SU-DHL-6 (cell line): ENCODE results near the gene TBX22.
"Not testable (repeated sequence)": the region's sequence is repeated elsewhere in the genome, so short reads cannot be mapped to it uniquely, and the experiment has no call there.

Experiments
- H2AFZ ChIP-seq: fragments of 200-600 bp; sonication (generic); 2 replicates; pipeline ENCODE4 v1.6.1; 2014; ENCODE audit warnings: low read depth, mild to moderate bottlenecking, moderate library complexity, mixed read lengths, antibody characterized with exemption, low read length; ENCODE audit not compliant: severe bottlenecking
- H3F3A ChIP-seq: fragments of 200-600 bp; shearing (Covaris generic); 2 replicates; pipeline ENCODE4 v1.6.0; 2016; ENCODE audit warnings: antibody characterized with exemption, mild to moderate bottlenecking; ENCODE audit not compliant: insufficient read depth
- H3K27ac ChIP-seq: fragments of 200-600 bp; sonication (generic); 2 replicates; pipeline ENCODE4 v1.5.1; 2016; ENCODE audit warnings: low read depth, mild to moderate bottlenecking, low read length, moderate library complexity, mixed read lengths
- H3K27me3 ChIP-seq: fragments of 200-600 bp; sonication (generic), shearing (Covaris generic); 2 replicates; pipeline ENCODE4 v1.6.0; 2014; ENCODE audit warnings: mild to moderate bottlenecking, low read length
- H3K36me3 ChIP-seq: fragments of 200-600 bp; sonication (generic); 2 replicates; pipeline ENCODE4 v1.6.1; 2014; ENCODE audit warnings: mild to moderate bottlenecking, low read length, mixed read lengths
- H3K4me2 ChIP-seq: fragments of 300-600, 200-600 bp; shearing (Covaris generic), sonication (generic); 2 replicates; pipeline ENCODE4 v1.6.0; 2014; ENCODE audit warnings: low read length, low read depth, mild to moderate bottlenecking; ENCODE audit not compliant: poor library complexity, severe bottlenecking
- H3K4me3 ChIP-seq: fragments of 200-600 bp; sonication (generic); 2 replicates; pipeline ENCODE4 v1.5.1; 2014; ENCODE audit warnings: antibody characterized with exemption, low read length, mild to moderate bottlenecking, mixed read lengths; ENCODE audit not compliant: insufficient read depth, poor library complexity, severe bottlenecking
- H3K79me2 ChIP-seq: fragments of 200-600 bp; sonication (generic); 2 replicates; pipeline ENCODE4 v1.6.1; 2014; ENCODE audit warnings: mild to moderate bottlenecking, low read length, moderate library complexity; ENCODE audit not compliant: insufficient read depth
- H3K9ac ChIP-seq: fragments of 200-600 bp; sonication (generic); 2 replicates; pipeline ENCODE4 v1.7.0; 2014; ENCODE audit warnings: mild to moderate bottlenecking, low read length
- H3K9me2 ChIP-seq: fragments of 200-600 bp; sonication (generic); replicated peaks from 2 replicates; pipeline ENCODE4 v1.6.1; 2014; ENCODE audit warnings: low read length; ENCODE audit not compliant: insufficient read depth
- H3K9me3 ChIP-seq: fragments of 200-600 bp; sonication (generic); 2 replicates; pipeline ENCODE4 v1.6.1; 2014; ENCODE audit warnings: low read length, mixed read lengths; ENCODE audit not compliant: insufficient read depth
- H4K20me1 ChIP-seq: fragments of 200-600 bp; sonication (generic); 2 replicates; pipeline ENCODE4 v1.6.1; 2014; ENCODE audit warnings: low read depth, mild to moderate bottlenecking, antibody characterized with exemption, low read length, moderate library complexity, mixed read lengths
- EZH2phosphoT487 ChIP-seq: fragments of 200-600 bp; sonication (generic), shearing (Covaris generic); conservative IDR thresholded peaks from 2 replicates; pipeline ENCODE4 v1.6.1; 2018; ENCODE audit warnings: mild to moderate bottlenecking, antibody characterized with exemption, low read length, moderate library complexity, mixed read lengths
- TF ChIP-seq, protein P1 (sequence below): fragments of 200-600 bp; sonication (generic); IDR thresholded peaks from one replicate; pipeline ENCODE4 v1.5.1; 2017; ENCODE audit warnings: antibody characterized with exemption, mild to moderate bottlenecking, low read length, moderate library complexity; ENCODE audit not compliant: insufficient read depth, poor library complexity, severe bottlenecking

TBX22 gene

GRCh38 chrX:80022363-80023031, 7.9 kb downstream of the TBX22 start:
- Histone ChIP-seq H2AFZ (no peak overlapping the region), H3K9me3 (no peaks in the 10 kb centered on the region)

DNA sequence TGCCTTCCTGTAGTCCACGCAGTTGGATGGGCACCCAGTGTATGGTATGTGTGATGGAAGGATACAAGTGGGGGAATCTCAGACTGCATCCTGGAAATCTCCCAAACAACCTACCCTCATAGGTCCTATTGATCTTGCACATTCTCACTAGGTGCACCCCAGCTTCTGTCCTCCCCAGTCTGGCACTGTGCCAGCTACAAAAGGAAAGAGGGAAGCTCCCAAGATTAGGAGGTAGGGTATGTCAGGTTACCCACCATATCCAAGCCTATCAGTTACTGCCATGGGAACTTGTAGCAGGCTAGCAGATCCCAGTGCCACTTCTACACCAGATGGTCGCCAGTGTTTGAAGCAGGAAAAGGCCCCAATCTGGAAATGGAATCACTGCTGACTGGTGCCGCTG, 11.6 kb downstream of the TBX22 start:
- Histone ChIP-seq H3K9ac (no peak overlapping the region), H2AFZ (no peak overlapping the region), H3K79me2 (no peaks in the 10 kb centered on the region), H3K9me3 (no peaks in the 10 kb centered on the region), H3K27ac (no peak overlapping the region), H3K9me2 (no peaks in the 10 kb centered on the region), H3K36me3 (no peaks in the 10 kb centered on the region), H3K4me3 (no peak overlapping the region), H3F3A (no peaks in the 10 kb centered on the region), H3K27me3 (no peaks in the 10 kb centered on the region), H4K20me1 (no peaks in the 10 kb centered on the region), H3K4me2 (no peak overlapping the region)
- no peak for TF ChIP-seq EZH2phosphoT487
- TF ChIP-seq, protein P1, sequence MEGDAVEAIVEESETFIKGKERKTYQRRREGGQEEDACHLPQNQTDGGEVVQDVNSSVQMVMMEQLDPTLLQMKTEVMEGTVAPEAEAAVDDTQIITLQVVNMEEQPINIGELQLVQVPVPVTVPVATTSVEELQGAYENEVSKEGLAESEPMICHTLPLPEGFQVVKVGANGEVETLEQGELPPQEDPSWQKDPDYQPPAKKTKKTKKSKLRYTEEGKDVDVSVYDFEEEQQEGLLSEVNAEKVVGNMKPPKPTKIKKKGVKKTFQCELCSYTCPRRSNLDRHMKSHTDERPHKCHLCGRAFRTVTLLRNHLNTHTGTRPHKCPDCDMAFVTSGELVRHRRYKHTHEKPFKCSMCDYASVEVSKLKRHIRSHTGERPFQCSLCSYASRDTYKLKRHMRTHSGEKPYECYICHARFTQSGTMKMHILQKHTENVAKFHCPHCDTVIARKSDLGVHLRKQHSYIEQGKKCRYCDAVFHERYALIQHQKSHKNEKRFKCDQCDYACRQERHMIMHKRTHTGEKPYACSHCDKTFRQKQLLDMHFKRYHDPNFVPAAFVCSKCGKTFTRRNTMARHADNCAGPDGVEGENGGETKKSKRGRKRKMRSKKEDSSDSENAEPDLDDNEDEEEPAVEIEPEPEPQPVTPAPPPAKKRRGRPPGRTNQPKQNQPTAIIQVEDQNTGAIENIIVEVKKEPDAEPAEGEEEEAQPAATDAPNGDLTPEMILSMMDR, result no peak

More at GRCh38 chrX:80022363-80023031, 7.9 kb downstream of the TBX22 start:
- Histone ChIP-seq H4K20me1 (no peaks in the 10 kb centered on the region), H3K9ac (no peak overlapping the region), H3K9me2 (no peaks in the 10 kb centered on the region), H3K79me2 (no peaks in the 10 kb centered on the region), H3K4me2 (no peak overlapping the region), H3K36me3 (no peaks in the 10 kb centered on the region), H3K4me3 (no peak overlapping the region), H3F3A (no peaks in the 10 kb centered on the region), H3K27ac (no peak overlapping the region), H3K27me3 (no peaks in the 10 kb centered on the region)
- no peak for TF ChIP-seq EZH2phosphoT487
- TF ChIP-seq, protein P1, result no peak

DNA sequence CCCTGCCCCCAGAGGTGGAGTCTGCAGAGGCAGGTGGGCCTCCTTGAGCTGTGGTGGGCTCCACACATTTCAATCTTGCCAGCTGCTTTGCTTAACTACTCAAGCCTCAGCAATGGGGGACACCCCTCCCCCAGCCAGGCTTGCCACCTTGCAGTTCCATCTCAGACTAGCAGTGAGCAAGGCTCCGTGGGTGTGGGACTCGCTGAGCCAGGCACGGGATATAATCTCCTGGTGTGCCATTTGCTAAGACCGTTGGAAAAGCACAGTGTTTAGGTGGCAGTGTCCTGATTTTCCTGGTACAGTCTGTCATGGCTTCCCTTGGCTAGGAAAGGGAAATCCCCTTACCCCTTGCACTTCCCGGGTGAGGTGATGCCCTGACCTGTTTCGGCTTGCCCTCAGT, 51.6 kb downstream of the TBX22 start:
- H3K4me3 ChIP-seq, H3K4me2 ChIP-seq, H3K36me3 ChIP-seq, H3F3A ChIP-seq, H3K27me3 ChIP-seq, H3K9ac ChIP-seq, H3K79me2 ChIP-seq, H2AFZ ChIP-seq, H3K9me3 ChIP-seq, H3K27ac ChIP-seq, H4K20me1 ChIP-seq, H3K9me2 ChIP-seq: not testable (repeated sequence)

DNA sequence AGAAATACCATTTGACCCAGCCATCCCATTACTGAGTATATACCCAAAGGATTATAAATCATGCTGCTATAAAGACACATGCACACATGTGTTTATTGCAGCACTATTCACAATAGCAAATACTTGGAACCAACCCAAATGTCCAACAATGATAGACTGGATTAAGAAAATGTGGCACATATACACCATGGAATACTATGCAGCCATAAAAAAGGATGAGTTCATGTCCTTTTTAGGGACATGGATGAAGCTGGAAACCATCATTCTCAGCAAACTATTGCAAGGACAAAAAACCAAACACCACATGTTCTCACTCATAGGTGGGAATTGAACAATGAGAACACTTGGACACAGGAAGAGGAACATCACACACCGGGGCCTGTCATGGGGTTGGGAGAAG, 61.1 kb downstream of the TBX22 start:
- not testable (repeated sequence) for H3K4me3 ChIP-seq, H3K9me2 ChIP-seq, H3K27me3 ChIP-seq, H3K36me3 ChIP-seq, H3K9ac ChIP-seq, H2AFZ ChIP-seq, H4K20me1 ChIP-seq, H3K79me2 ChIP-seq, H3K4me2 ChIP-seq, H3K27ac ChIP-seq, H3K9me3 ChIP-seq, H3F3A ChIP-seq
